ENCODE measurements around the gene ITGBL1. TPM values are rescaled to one million over a fixed set of nuclear protein-coding genes. Genes with fewer than 3 reads are reported as not detected.

Gene ITGBL1
- total RNA-seq, 4 donors from 2014 or later, result 5.0 to 21.5 (median 8.8) TPM

GRCh38 chr13:101515504-101515903 lies 63.0 kb downstream of the ITGBL1 start:
- intact Hi-C loops (cut with DNase I; ENCODE audit: low total_unique reads), result no loop called here
- TF ChIP-seq POLR2A (IDR thresholded peaks at IDR 0.05) (no peak), CTCF (IDR thresholded peaks at IDR 0.05) (no peak)
- 76 to 86% methylated on average over 3 of the region's 3 CpGs for WGBS, 2 donors
- no peak overlapping the region for H3K4me3 ChIP-seq (ENCODE audit: low read depth, poor library complexity, severe bottlenecking)
- no peak for DNase-seq (ENCODE audit: low spot score in 2 of 2)

GRCh38 chr13:101516262-101516661 lies 63.8 kb downstream of the ITGBL1 start:
- no peak for DNase-seq (ENCODE audit: low spot score in 2 of 2)
- no peak overlapping the region for H3K4me3 ChIP-seq (ENCODE audit: low read depth, poor library complexity, severe bottlenecking)
- whole genome bisulfite sequencing, 2 donors, result 82 to 86% methylated on average over 2 of the region's 2 CpGs
- no peak for TF ChIP-seq POLR2A (IDR thresholded peaks at IDR 0.05)
- no peak for TF ChIP-seq CTCF (IDR thresholded peaks at IDR 0.05)
- intact Hi-C loops (cut with DNase I; ENCODE audit: low total_unique reads), result no loop called here

GRCh38 chr13:101520672-101521071 lies 68.2 kb downstream of the ITGBL1 start:
- 81 to 86% methylated on average over 4 of the region's 4 CpGs for WGBS, 2 donors
- no peak for DNase-seq (ENCODE audit: low spot score in 2 of 2)
- intact Hi-C loops (cut with DNase I; ENCODE audit: low total_unique reads), result no loop called here
- H3K4me3 ChIP-seq (ENCODE audit: low read depth, poor library complexity, severe bottlenecking), result no peak overlapping the region
- TF ChIP-seq POLR2A (IDR thresholded peaks at IDR 0.05), result no peak
- TF ChIP-seq CTCF (IDR thresholded peaks at IDR 0.05), result no peak

GRCh38 chr13:101521371-101521770 lies 68.9 kb downstream of the ITGBL1 start:
- WGBS, 2 donors, result 74 to 86% methylated on average over 6 of the region's 6 CpGs
- intact Hi-C loops (cut with DNase I; ENCODE audit: low total_unique reads), result no loop called here
- H3K4me3 ChIP-seq (ENCODE audit: low read depth, poor library complexity, severe bottlenecking), result no peak overlapping the region
- DNase-seq (ENCODE audit: low spot score in 2 of 2), result no peak
- TF ChIP-seq POLR2A (IDR thresholded peaks at IDR 0.05), result no peak
- TF ChIP-seq CTCF (IDR thresholded peaks at IDR 0.05), result no peak

- no peak for DNase-seq (ENCODE audit: low spot score in 2 of 2)
- H3K4me3 ChIP-seq (ENCODE audit: low read depth, poor library complexity, severe bottlenecking), result no peak overlapping the region
- intact Hi-C loops (cut with DNase I; ENCODE audit: low total_unique reads), result no loop called here
- WGBS, 2 donors, result 53 to 63% methylated on average over 5 of the region's 5 CpGs
- TF ChIP-seq POLR2A (IDR thresholded peaks at IDR 0.05) (no peak), CTCF (IDR thresholded peaks at IDR 0.05) (no peak)
Observed at GRCh38 chr13:101522607-101523006, 70.1 kb downstream of the ITGBL1 start.

Data from lower leg skin (tissue), 4 donors.